K562 (cell line): Measurements from ENCODE around the gene CD300LD. TPM values are rescaled to one million over a fixed set of nuclear protein-coding genes. Genes with fewer than 3 reads are reported as not detected.

Source experiments
- ATAC-seq: fragments of 200-7000 bp; cut with Tn5 transposase; 3 replicates; pipeline ENCODE4 v1.9.1; 2020; ENCODE audit warnings: moderate library complexity
- BruUV-seq: library from RNA; stranded (reverse); fragments of 400-500 nt; replicated peaks from 2 replicates; lab custom pipeline; 2021; lab: Mats Ljungman, UMichigan
- CTCF ChIA-PET: fragments of 300-600 bp; formaldehyde crosslinking; extraction: SDS; loops from one replicate; lab custom pipeline; 2021; ENCODE audit warnings: low intra/inter-chr PET ratio; lab: Yijun Ruan, JAX
- POLR2A ChIA-PET: fragments of 300-600, 350-650 bp; sonication (Branson Sonifier 250); formaldehyde crosslinking; extraction: SDS; loops from one replicate; lab custom pipeline; 2021; ENCODE audit warnings: antibody characterized with exemption, inconsistent platforms; lab: Yijun Ruan, JAX
- DNase-seq, 4 experiments: peaks; one replicate each; pipeline versions ENCODE4 v3.0.0 to v3.0.0-alpha.2; 2011 to 2018; ENCODE audit warnings: low spot score in 3 of 4, mixed read lengths in 3 of 4; ENCODE audit errors: extremely low read depth in 1 of 4
- FAIRE-seq: peaks from 2 replicates; lab custom pipeline; 2011; peaks lifted over from hg19 to GRCh38; lab: Jason Lieb, UNC
- H2AFZ ChIP-seq: 2 replicates; pipeline ENCODE4 v1.6.0; 2011; ENCODE audit warnings: low read depth, low read length, control low read depth, inconsistent platforms
- H3K27ac ChIP-seq: fragments of 200-600 bp; 3 replicates; pipeline ENCODE4 v1.8.0; 2011; ENCODE audit warnings: low read depth, mild to moderate bottlenecking, control low read depth, inconsistent platforms, low read length, moderate library complexity, mixed read lengths; ENCODE audit errors: extremely low read depth
- H3K27me3 ChIP-seq, 2 experiments: fragments of 300-600 bp in 1 of 2; 2 replicates in 1 of 2; 3 replicates in 1 of 2; pipeline versions ENCODE4 v1.6.0 to v1.8.0; 2011; ENCODE audit warnings: inconsistent platforms in 2 of 2, low read length in 2 of 2, mild to moderate bottlenecking in 1 of 2, mixed read lengths in 1 of 2, moderate library complexity in 1 of 2; ENCODE audit not compliant: control insufficient read depth in 2 of 2, insufficient read depth in 2 of 2
- H3K36me3 ChIP-seq: fragments of 300-600 bp; 3 replicates; pipeline ENCODE4 v1.8.0; 2011; ENCODE audit warnings: mild to moderate bottlenecking, low read length, inconsistent platforms; ENCODE audit not compliant: control insufficient read depth, insufficient read depth
- H3K4me1 ChIP-seq, 2 experiments: fragments of 200-600 bp in 1 of 2; replicated peaks in 1 of 2; 2 replicates in 1 of 2; 3 replicates in 1 of 2; pipeline versions ENCODE4 v1.5.1 to v1.8.0; 2011; ENCODE audit warnings: inconsistent platforms in 2 of 2, low read length in 2 of 2, mild to moderate bottlenecking in 1 of 2, mixed read lengths in 1 of 2, moderate library complexity in 1 of 2; ENCODE audit not compliant: control insufficient read depth in 2 of 2, insufficient read depth in 2 of 2
- H3K4me2 ChIP-seq: 2 replicates; pipeline ENCODE4 v1.6.1; 2011; ENCODE audit warnings: low read length, control low read depth, inconsistent platforms, mixed read lengths; ENCODE audit not compliant: insufficient read depth
- H3K4me3 ChIP-seq: fragments of 200-600 bp; sonication (generic), shearing (Covaris generic); 2 replicates; pipeline ENCODE4 v1.5.1; 2016; ENCODE audit warnings: control low read depth, inconsistent platforms
- H3K79me2 ChIP-seq: fragments of 200-600 bp; 3 replicates; pipeline ENCODE4 v1.8.0; 2011; ENCODE audit warnings: low read length, inconsistent platforms; ENCODE audit not compliant: control insufficient read depth, insufficient read depth
- H3K9ac ChIP-seq, 2 experiments: 2 replicates each; pipeline versions ENCODE4 v1.6.0 to v1.6.1; 2011; ENCODE audit warnings: low read depth in 2 of 2, low read length in 2 of 2, control low read depth in 1 of 2, inconsistent platforms in 1 of 2, mild to moderate bottlenecking in 1 of 2, mixed read lengths in 1 of 2; ENCODE audit not compliant: insufficient read depth in 1 of 2
- H3K9me1 ChIP-seq: one replicate; pipeline ENCODE4 v1.6.0; 2011; ENCODE audit warnings: inconsistent platforms, mild to moderate bottlenecking, low read length, moderate library complexity; ENCODE audit not compliant: control insufficient read depth, insufficient read depth
- H3K9me3 ChIP-seq: replicated peaks from 2 replicates; pipeline ENCODE4 v1.5.1; 2011; ENCODE audit warnings: low read depth, low read length, inconsistent platforms; ENCODE audit not compliant: control insufficient read depth, insufficient read depth
- H4K20me1 ChIP-seq: replicated peaks from 2 replicates; pipeline ENCODE4 v1.6.1; 2011; ENCODE audit warnings: low read length, inconsistent platforms, mixed read lengths; ENCODE audit not compliant: control insufficient read depth, insufficient read depth
- FOXM1 ChIP-seq, 2 experiments: fragments of 450-650 bp in 1 of 2; sonication (generic) in 1 of 2; formaldehyde crosslinking in 1 of 2; IDR thresholded peaks; 2 replicates each; pipeline versions ENCODE4 v1.6.1 to v1.9.0; 2017 to 2022; ENCODE audit warnings: low read depth in 2 of 2, mild to moderate bottlenecking in 2 of 2, missing genetic modification reagents in 1 of 2, moderate library complexity in 1 of 2
- GATA2 ChIP-seq: sonication (generic); formaldehyde crosslinking; IDR thresholded peaks from 2 replicates; pipeline ENCODE4 v1.4.0; 2020; ENCODE audit warnings: mild to moderate bottlenecking, missing genetic modification reagents
- ILF3 ChIP-seq: fragments of 450-650 bp; IDR thresholded peaks from 2 replicates; pipeline ENCODE4 v1.6.1; 2018; ENCODE audit warnings: antibody characterized with exemption, mild to moderate bottlenecking, moderate library complexity, borderline replicate concordance
- MBD1 ChIP-seq: fragments of 250-450 bp; sonication (Bioruptor Pico); IDR thresholded peaks from 2 replicates; pipeline ENCODE4 v1.8.0; 2022; ENCODE audit warnings: inconsistent platforms
- NFRKB ChIP-seq: fragments of 450-650 bp; IDR thresholded peaks from 2 replicates; pipeline ENCODE4 v1.6.1; 2016; ENCODE audit warnings: low read depth
- POLR2B ChIP-seq: fragments of 450-650 bp; IDR thresholded peaks from 2 replicates; pipeline ENCODE4 v1.6.1; 2018; ENCODE audit warnings: low read depth; ENCODE audit not compliant: partially characterized antibody
- TAF9B ChIP-seq: fragments of 450-650 bp; IDR thresholded peaks from 2 replicates; pipeline ENCODE4 v1.6.1; 2018; ENCODE audit warnings: mild to moderate bottlenecking; ENCODE audit not compliant: partially characterized antibody
- TAL1 ChIP-seq: fragments of 450-650 bp; IDR thresholded peaks from 2 replicates; pipeline ENCODE4 v1.6.1; 2016; ENCODE audit warnings: mild to moderate bottlenecking
- WGBS: fragments of 100-300 bp; shearing (Covaris generic); methylation state at CpG from one replicate; pipeline ENCODE4 v1.1.6; 2016; ENCODE audit warnings: low coverage, mixed read lengths; ENCODE audit not compliant: insufficient coverage; ENCODE audit errors: missing lambda C conversion rate; 5-methylcytosine and 5-hydroxymethylcytosine counted together
- in situ Hi-C: fragments of 300-500 bp; cut with MboI; formaldehyde crosslinking; loops from 4 replicates; pipeline ENCODE4 v1.15.0; 2018; ENCODE audit warnings: inconsistent platforms, mixed read lengths
- intact Hi-C: fragments of 100-400 bp; cut with micrococcal nuclease; formaldehyde crosslinking; loops from 2 replicates; pipeline ENCODE4 v1.14.2; 2022
- polyA plus RNA-seq, 8 experiments: library from polyadenylated mRNA; depleted of rRNA in 4 of 8; stranded (reverse) in 5 of 8; unstranded in 3 of 8; fragments of >200 nt; fragmentation: Nextera tagmentation in 2 of 8; fragmentation: Illumina TruSeq in 1 of 8; extraction: Ambion mirVana in 2 of 8; extraction: Trizol in 1 of 8; gene quantifications; 2 replicates each; pipeline versions ENCODE4 v1.2.1 to v1.2.3, GENCODE V29; 2011 to 2014; ENCODE audit warnings: inconsistent platforms in 1 of 8, missing spikeins in 1 of 8
- total RNA-seq, 7 experiments: library from RNA; depleted of rRNA in 6 of 7; stranded (reverse); fragments of >200 nt in 6 of 7; fragmentation: Illumina TruSeq in 2 of 7; extraction: Trizol in 2 of 7; gene quantifications; 2 replicates each; pipeline versions ENCODE4 v1.2.1 to v1.2.3, GENCODE V29; 2011 to 2021; ENCODE audit warnings: low replicate concordance in 1 of 7

CD300LD gene
- total and polyA plus RNA-seq, 9 of the 15 experiments (the other 6 are each of a cell fraction or from before 2014, with no cell fraction given), result not detected

DNA sequence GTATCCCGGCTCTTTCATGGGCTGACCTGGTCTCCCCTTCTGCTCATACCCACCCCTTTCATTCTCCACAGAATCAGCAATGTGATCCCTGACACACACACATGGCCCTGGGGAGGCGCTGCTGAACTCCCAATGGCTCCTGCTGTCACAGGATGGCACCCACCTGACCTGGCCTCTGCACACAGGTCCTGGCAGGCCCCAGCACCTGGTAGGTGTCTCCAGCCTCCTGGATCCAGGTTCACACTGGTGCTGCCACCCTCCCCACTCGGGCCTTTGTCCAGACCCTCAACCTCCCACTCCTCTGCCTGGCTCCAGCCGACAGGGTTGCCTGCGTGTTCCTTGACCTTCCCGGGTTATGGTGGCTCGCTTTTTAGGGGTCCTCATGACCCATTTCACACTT is 44.8 kb downstream of the CD300LD start:
- CTCF ChIA-PET, result no interaction called here
- POLR2A ChIA-PET, result no interaction called here

DNA sequence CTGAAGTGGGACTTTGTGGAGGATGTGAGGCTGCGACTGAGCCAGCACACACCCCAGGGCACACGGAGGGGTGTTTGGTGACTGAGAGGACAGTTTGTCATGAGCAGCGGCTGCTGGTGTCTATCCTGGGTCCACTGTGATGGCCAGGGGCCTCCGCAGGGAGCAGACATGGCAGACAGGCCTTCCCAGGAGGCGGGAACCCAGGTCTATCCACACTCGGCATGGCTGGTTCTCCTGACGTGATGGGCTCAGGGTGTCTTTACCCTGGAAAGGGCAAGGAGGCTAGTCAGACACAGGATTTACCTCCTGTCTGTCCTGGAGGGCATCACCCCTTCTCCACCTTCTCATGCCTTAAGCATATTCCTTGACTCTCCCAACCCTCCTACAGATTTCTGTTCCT is 45.5 kb downstream of the CD300LD start:
- no peak overlapping the region for H3K9ac ChIP-seq
- TF ChIP-seq TAF9B (no peak), TAL1 (no peak), NFRKB (no peak), GATA2 (no peak), MBD1 (CRISPR knock-in tag) (no peak), ILF3 (no peak), POLR2B (no peak)
- H2AFZ ChIP-seq, result no peak overlapping the region
- BruUV-seq, result no TSS peak
- intact Hi-C loops (no loop called here), in situ Hi-C loops (no loop called here)
- no peak for ATAC-seq
- no peak overlapping the region for H3K4me2 ChIP-seq
- no peak for DNase-seq
- ChIA-PET CTCF (no interaction called here), POLR2A (interaction anchor here (0.8 kb wide), 1 partner anchor 8 kb away, joined by 3 read pairs; no protein-coding TSS in a partner anchor)
- FAIRE-seq, result no peak
- H3K27ac ChIP-seq, result no peak overlapping the region
- 10% methylated on average over 7 of the region's 7 CpGs for WGBS
- H3K4me3 ChIP-seq, result no peak overlapping the region
- no peaks in the 10 kb centered on the region for H3K9me3 ChIP-seq
- H4K20me1 ChIP-seq, result no peaks in the 10 kb centered on the region; the same call in none of the 2 replicates
- peaks cover 0 to 3% of the 10 kb centered on the region in 2 experiments; a peak in 1 of 5 replicates for H3K4me1 ChIP-seq
- H3K27me3 ChIP-seq, result peaks cover 3 to 89% of the 10 kb centered on the region in 2 experiments; a peak in 4 of 5 replicates
- no peaks in the 10 kb centered on the region for H3K79me2 ChIP-seq
- no peaks in the 10 kb centered on the region for H3K9me1 ChIP-seq
- H3K36me3 ChIP-seq, result no peaks in the 10 kb centered on the region

More for the DNA sequence above, 44.8 kb downstream of the CD300LD start:
- Histone ChIP-seq H3K9me3 (no peaks in the 10 kb centered on the region), H3K27ac (no peak overlapping the region), H3K79me2 (no peaks in the 10 kb centered on the region), H2AFZ (no peak overlapping the region), H3K27me3 (peaks cover 3 to 89% of the 10 kb centered on the region in 2 experiments; a peak in 4 of 5 replicates), H3K36me3 (no peaks in the 10 kb centered on the region)
- ATAC-seq (no peak), FAIRE-seq (no peak)
- WGBS, result 5% methylated on average over 7 of the region's 7 CpGs
- TF ChIP-seq FOXM1 (IDR thresholded peaks at IDR 0.05; ENCODE audit: low read depth) (no peak), FOXM1 (CRISPR knock-in tag; IDR thresholded peaks at IDR 0.05; ENCODE audit: low read depth) (no peak)
- TF ChIP-seq, all 486 proteins: peak for 0
- BruUV-seq, result no TSS peak
- intact Hi-C loops, result no loop called here
- Histone ChIP-seq H3K9me1 (no peaks in the 10 kb centered on the region), H3K4me3 (no peak overlapping the region), H3K4me1 (peaks cover 0 to 3% of the 10 kb centered on the region in 2 experiments; a peak in 1 of 5 replicates), H4K20me1 (no peaks in the 10 kb centered on the region; the same call in 1 of the 2 replicates), H3K4me2 (no peak overlapping the region), H3K9ac (no peak overlapping the region)
- in situ Hi-C loops, result no loop called here
- DNase-seq, result no peak
